ENCODE measurements around the gene NRROS.

The NRROS gene

GRCh38 chr3:196641333-196642054, 2.0 kb downstream of the NRROS start:
- H3K27me3 ChIP-seq (ENCODE audit: insufficient read depth, low read depth, severe bottlenecking) = no peaks in the 10 kb centered on the region
- no peak for TF ChIP-seq CTCF (IDR thresholded peaks at IDR 0.05; ENCODE audit: low read depth, low read length)
- no peak overlapping the region for H3K27ac ChIP-seq
- H3K9me3 ChIP-seq (ENCODE audit: severe bottlenecking) = no peaks in the 10 kb centered on the region
- no peak overlapping the region for H3K4me3 ChIP-seq (ENCODE audit: low read depth, low read length)
- H3K36me3 ChIP-seq = no peaks in the 10 kb centered on the region
- no peak for DNase-seq

- H3K27me3 ChIP-seq (ENCODE audit: insufficient read depth, low read depth, severe bottlenecking) = no peaks in the 10 kb centered on the region
- no peak for TF ChIP-seq CTCF (IDR thresholded peaks at IDR 0.05; ENCODE audit: low read depth, low read length)
- H3K9me3 ChIP-seq (ENCODE audit: severe bottlenecking) = no peaks in the 10 kb centered on the region
- no peak overlapping the region for H3K27ac ChIP-seq
- H3K36me3 ChIP-seq = no peaks in the 10 kb centered on the region
- DNase-seq = no peak
- H3K4me3 ChIP-seq (ENCODE audit: low read depth, low read length) = no peak overlapping the region
These were observed 2.9 kb downstream of the NRROS start for GRCh38 chr3:196642434-196642833.

DNA sequence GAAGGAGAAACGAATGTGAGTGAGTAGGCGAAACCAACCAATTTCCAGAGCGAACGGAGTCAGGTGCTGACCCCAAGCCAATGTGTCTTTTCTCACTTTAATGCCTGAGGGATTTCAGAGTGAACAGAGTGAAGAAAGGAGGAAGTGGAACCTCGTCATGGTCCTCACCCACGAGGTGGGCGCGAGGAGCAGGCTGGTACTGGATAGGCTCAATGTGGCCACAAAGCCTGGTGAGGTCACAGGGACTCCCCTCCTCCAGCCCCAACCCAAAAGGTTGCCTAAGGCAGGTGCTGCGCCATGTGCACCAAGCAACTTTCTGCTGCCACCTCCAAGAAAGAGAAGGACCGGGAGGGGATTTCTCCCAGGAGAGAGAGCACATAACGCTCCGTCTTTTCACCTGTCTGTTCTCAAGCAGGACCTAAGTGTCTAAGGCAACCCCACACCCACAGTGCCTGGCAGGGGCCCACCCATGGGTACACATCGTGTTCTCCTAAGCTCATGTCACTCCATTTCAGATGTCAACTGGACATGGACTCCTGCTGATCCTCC, 3.8 kb downstream of the NRROS start:
- H3K36me3 ChIP-seq = no peaks in the 10 kb centered on the region
- no peak overlapping the region for H3K27ac ChIP-seq
- TF ChIP-seq CTCF (IDR thresholded peaks at IDR 0.05; ENCODE audit: low read depth, low read length) = no peak
- no peak for DNase-seq
- no peaks in the 10 kb centered on the region for H3K27me3 ChIP-seq (ENCODE audit: insufficient read depth, low read depth, severe bottlenecking)
- no peak overlapping the region for H3K4me3 ChIP-seq (ENCODE audit: low read depth, low read length)
- no peaks in the 10 kb centered on the region for H3K9me3 ChIP-seq (ENCODE audit: severe bottlenecking)

DNA sequence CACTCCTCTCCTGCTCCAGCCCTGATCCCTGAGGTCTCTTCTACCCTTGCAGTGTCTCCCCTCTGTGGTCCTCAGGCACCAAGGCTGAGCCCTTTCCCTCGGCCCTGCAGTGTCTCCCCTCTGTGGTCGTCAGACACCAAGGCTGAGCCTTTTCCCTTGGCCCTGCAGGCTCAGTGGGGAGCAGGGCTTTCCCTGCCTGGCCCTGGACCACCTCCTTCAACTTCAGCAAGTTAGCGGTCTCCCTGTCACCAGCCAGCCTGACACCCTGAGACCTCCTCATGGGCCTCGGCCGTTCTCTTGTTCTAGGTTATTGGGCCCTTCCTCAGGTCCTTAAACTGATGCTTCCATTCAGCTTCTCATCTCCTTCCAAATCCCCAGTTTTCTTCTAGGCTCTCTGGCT, 4.3 kb downstream of the NRROS start:
- Histone ChIP-seq H3K4me3 (ENCODE audit: low read depth, low read length) (no peak overlapping the region), H3K27ac (no peak overlapping the region), H3K9me3 (ENCODE audit: severe bottlenecking) (no peaks in the 10 kb centered on the region), H3K27me3 (ENCODE audit: insufficient read depth, low read depth, severe bottlenecking) (no peaks in the 10 kb centered on the region), H3K36me3 (no peaks in the 10 kb centered on the region)
- no peak for TF ChIP-seq CTCF (IDR thresholded peaks at IDR 0.05; ENCODE audit: low read depth, low read length)
- no peak for DNase-seq

DNA sequence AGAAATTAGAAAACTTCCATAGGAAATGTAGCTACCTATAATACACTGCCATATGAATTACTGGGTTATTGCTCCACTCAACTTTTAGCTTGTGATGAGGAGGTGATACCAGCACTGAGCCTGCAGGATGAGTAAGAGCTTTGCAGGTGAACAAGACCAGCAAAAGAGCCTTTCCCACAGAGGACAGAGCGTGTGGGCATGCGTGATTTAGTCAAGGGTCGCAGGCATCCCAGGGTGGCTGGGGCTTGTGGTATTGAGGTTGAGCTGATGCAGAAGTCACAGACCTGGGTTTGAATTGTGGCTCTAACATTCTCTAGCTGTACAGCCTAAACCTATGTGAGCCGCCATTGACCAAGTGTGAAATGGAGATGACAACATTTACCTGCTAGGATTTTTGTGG, 5.6 kb downstream of the NRROS start:
- no peak for DNase-seq
- H3K9me3 ChIP-seq (ENCODE audit: severe bottlenecking) = no peaks in the 10 kb centered on the region
- TF ChIP-seq CTCF (IDR thresholded peaks at IDR 0.05; ENCODE audit: low read depth, low read length) = no peak
- no peaks in the 10 kb centered on the region for H3K27me3 ChIP-seq (ENCODE audit: insufficient read depth, low read depth, severe bottlenecking)
- no peaks in the 10 kb centered on the region for H3K36me3 ChIP-seq
- no peak overlapping the region for H3K4me3 ChIP-seq (ENCODE audit: low read depth, low read length)
- no peak overlapping the region for H3K27ac ChIP-seq

Measured in WERI-Rb-1 (cell line).